HepG2 (cell line): Measurements from ENCODE around the gene AMOTL1.

Experiments used
- ARID2 ChIP-seq: sonication (generic); formaldehyde crosslinking; IDR thresholded peaks from 2 replicates; pipeline ENCODE4 v1.8.1; 2022; ENCODE audit warnings: mild to moderate bottlenecking, missing genetic modification reagents, borderline replicate concordance
- HHEX ChIP-seq: IDR thresholded peaks from 2 replicates; pipeline ENCODE4 v1.6.1; 2016; ENCODE audit warnings: control low read depth
- JUN ChIP-seq: sonication (generic); formaldehyde crosslinking; IDR thresholded peaks from 2 replicates; pipeline ENCODE4 v1.4.0; 2020; ENCODE audit warnings: mild to moderate bottlenecking, missing genetic modification reagents
- MXI1 ChIP-seq: IDR thresholded peaks from 3 replicates; pipeline ENCODE4 v1.6.1; 2012; ENCODE audit warnings: low read depth, low read length, inconsistent platforms, borderline replicate concordance
- YY1 ChIP-seq: IDR thresholded peaks from 2 replicates; pipeline ENCODE4 v1.6.1; 2011; ENCODE audit warnings: low read length, low read depth, moderate library complexity, mild to moderate bottlenecking; ENCODE audit not compliant: insufficient read depth, insufficient replicate concordance
- ZMYM4 ChIP-seq: sonication (generic); formaldehyde crosslinking; IDR thresholded peaks from 2 replicates; pipeline ENCODE4 v1.8.1; 2023; ENCODE audit warnings: mild to moderate bottlenecking, missing genetic modification reagents
- ZNF3 ChIP-seq: IDR thresholded peaks from 2 replicates; pipeline ENCODE4 v1.7.0; 2017; ENCODE audit warnings: inconsistent platforms
- ZNF781 ChIP-seq: sonication (generic); formaldehyde crosslinking; IDR thresholded peaks from 2 replicates; pipeline ENCODE4 v1.5.1; 2020; ENCODE audit warnings: borderline replicate concordance, mild to moderate bottlenecking, missing genetic modification reagents; ENCODE audit errors: not compliant biosample characterization
- TF ChIP-seq, protein P1 (sequence below): sonication (generic); formaldehyde crosslinking; IDR thresholded peaks from 2 replicates; pipeline ENCODE4 v1.5.0; 2020; ENCODE audit warnings: mild to moderate bottlenecking, missing genetic modification reagents, moderate library complexity
- TF ChIP-seq, protein P2 (sequence below): sonication (generic); formaldehyde crosslinking; IDR thresholded peaks from 2 replicates; pipeline ENCODE4 v1.4.0; 2020; ENCODE audit warnings: missing genetic modification reagents

DNA sequence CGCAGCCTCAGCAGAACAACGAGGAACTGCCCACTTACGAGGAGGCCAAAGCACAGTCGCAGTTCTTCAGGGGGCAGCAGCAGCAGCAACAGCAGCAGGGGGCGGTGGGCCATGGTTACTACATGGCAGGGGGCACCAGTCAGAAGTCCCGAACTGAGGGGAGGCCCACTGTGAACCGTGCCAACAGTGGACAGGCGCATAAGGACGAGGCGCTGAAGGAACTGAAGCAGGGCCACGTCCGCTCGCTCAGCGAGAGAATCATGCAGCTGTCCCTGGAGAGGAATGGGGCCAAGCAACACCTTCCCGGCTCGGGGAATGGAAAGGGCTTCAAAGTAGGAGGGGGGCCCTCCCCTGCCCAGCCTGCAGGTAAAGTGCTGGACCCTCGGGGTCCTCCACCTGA lies 31.6 kb downstream of the AMOTL1 start:
- TF ChIP-seq ZMYM4 (CRISPR knock-in tag), result no peak
- TF ChIP-seq JUN, result no peak
- TF ChIP-seq ZNF3 (CRISPR knock-in tag), result no peak
- TF ChIP-seq, protein P1, sequence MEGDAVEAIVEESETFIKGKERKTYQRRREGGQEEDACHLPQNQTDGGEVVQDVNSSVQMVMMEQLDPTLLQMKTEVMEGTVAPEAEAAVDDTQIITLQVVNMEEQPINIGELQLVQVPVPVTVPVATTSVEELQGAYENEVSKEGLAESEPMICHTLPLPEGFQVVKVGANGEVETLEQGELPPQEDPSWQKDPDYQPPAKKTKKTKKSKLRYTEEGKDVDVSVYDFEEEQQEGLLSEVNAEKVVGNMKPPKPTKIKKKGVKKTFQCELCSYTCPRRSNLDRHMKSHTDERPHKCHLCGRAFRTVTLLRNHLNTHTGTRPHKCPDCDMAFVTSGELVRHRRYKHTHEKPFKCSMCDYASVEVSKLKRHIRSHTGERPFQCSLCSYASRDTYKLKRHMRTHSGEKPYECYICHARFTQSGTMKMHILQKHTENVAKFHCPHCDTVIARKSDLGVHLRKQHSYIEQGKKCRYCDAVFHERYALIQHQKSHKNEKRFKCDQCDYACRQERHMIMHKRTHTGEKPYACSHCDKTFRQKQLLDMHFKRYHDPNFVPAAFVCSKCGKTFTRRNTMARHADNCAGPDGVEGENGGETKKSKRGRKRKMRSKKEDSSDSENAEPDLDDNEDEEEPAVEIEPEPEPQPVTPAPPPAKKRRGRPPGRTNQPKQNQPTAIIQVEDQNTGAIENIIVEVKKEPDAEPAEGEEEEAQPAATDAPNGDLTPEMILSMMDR (CRISPR knock-in tag), result no peak
- no peak for TF ChIP-seq MXI1
- TF ChIP-seq YY1, result no peak
- no peak for TF ChIP-seq HHEX
- TF ChIP-seq, protein P2, sequence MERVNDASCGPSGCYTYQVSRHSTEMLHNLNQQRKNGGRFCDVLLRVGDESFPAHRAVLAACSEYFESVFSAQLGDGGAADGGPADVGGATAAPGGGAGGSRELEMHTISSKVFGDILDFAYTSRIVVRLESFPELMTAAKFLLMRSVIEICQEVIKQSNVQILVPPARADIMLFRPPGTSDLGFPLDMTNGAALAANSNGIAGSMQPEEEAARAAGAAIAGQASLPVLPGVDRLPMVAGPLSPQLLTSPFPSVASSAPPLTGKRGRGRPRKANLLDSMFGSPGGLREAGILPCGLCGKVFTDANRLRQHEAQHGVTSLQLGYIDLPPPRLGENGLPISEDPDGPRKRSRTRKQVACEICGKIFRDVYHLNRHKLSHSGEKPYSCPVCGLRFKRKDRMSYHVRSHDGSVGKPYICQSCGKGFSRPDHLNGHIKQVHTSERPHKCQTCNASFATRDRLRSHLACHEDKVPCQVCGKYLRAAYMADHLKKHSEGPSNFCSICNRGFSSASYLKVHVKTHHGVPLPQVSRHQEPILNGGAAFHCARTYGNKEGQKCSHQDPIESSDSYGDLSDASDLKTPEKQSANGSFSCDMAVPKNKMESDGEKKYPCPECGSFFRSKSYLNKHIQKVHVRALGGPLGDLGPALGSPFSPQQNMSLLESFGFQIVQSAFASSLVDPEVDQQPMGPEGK, result no peak
- no peak for TF ChIP-seq ARID2 (CRISPR knock-in tag)
- TF ChIP-seq ZNF781 (CRISPR knock-in tag), result no peak
